Chondrocyte (in vitro differentiated cells): ENCODE data around the gene CTBS. TPM values are rescaled to one million over a fixed set of nuclear protein-coding genes. Genes with fewer than 3 reads are reported as not detected.

Experiments
- DNase-seq: peaks from one replicate; pipeline ENCODE4 v3.0.0; 2021; ENCODE audit warnings: mixed read lengths, low spot score
- H3K27ac Mint-ChIP-seq: one replicate; pipeline ENCODE4 v1.8.0; 2021; ENCODE audit warnings: mild to moderate bottlenecking, moderate library complexity, mixed read lengths; ENCODE audit not compliant: unreplicated experiment
- H3K27me3 Mint-ChIP-seq: 2 replicates; pipeline ENCODE4 v1.8.0; 2021; ENCODE audit warnings: low read depth, mixed read lengths
- H3K36me3 Mint-ChIP-seq: 2 replicates; pipeline ENCODE4 v1.8.0; 2021; ENCODE audit warnings: low read depth, mixed read lengths
- H3K4me1 Mint-ChIP-seq: 2 replicates; pipeline ENCODE4 v1.8.0; 2021; ENCODE audit warnings: low read depth, mild to moderate bottlenecking, mixed read lengths
- H3K4me3 Mint-ChIP-seq: one replicate; pipeline ENCODE4 v1.8.0; 2021; ENCODE audit warnings: mild to moderate bottlenecking, moderate library complexity, mixed read lengths; ENCODE audit not compliant: unreplicated experiment
- H3K9me3 Mint-ChIP-seq: 2 replicates; pipeline ENCODE4 v1.8.0; 2021; ENCODE audit warnings: low read depth, mixed read lengths
- CTCF ChIP-seq: fragments of 200-600 bp; sonication (generic); IDR thresholded peaks from 2 replicates; pipeline ENCODE4 v1.5.0; 2021; ENCODE audit warnings: antibody characterized with exemption, mild to moderate bottlenecking, moderate library complexity
- total RNA-seq: library from RNA; stranded (reverse); gene quantifications from 3 replicates; pipeline ENCODE4 v1.2.1, GENCODE V29; 2021

Gene CTBS
- total RNA-seq, 1 donor from 2014 or later = 20.9 TPM

DNA sequence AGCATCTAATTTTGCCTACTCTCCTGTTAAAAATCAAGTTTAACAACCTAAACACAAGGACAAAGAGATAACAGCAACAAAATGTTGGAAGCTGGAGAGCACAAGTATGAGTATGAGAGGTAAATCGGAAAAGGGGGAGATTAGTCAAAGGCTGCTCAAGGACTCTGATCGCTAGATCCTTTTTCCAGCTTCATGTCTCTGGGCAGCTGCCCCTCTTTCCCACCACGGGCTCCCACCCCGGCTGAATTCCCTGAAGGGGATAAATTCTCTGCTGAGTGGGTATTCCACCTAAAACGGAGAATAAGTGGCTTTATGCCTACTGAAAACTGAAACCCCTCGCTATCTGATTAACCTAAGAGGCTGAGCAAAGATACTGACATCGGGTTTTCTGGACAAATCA, 696 bp upstream of the CTBS start:
- peak overlapping the region; percentile 38 for H3K27ac Mint-ChIP-seq

DNA sequence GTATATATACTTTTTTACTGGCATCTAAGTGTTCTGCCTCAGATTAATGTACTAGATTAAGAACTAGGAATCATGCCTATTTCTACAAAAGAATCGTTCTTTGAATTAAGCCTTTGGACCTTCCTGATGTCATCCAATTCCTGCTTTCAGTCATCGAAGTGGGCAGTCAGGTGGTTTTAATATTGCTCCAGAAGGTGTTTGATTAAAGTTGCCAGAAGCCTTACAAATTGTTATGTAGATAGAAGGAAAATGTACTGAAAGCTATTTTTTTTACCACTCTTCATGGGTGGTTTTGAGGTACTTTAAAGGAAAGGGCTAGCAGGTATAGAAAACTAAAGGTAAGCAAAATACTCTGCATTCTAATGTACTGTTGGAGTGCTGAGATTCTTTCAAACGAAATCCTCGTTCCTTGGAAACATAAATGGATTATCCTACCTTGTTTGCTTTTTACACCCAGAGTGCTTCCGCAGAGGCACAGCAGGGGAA, 716 bp downstream of the CTBS start:
- H3K36me3 Mint-ChIP-seq = peaks cover 3% of the 10 kb centered on the region
- H3K4me3 Mint-ChIP-seq = peak overlapping the region; percentile 87
- no peaks in the 10 kb centered on the region for H3K27me3 Mint-ChIP-seq
- H3K9me3 Mint-ChIP-seq = peaks cover 2% of the 10 kb centered on the region
- peaks cover 40% of the 10 kb centered on the region for H3K4me1 Mint-ChIP-seq
- TF ChIP-seq CTCF = no peak
- peak overlapping the region; percentile 99 for H3K27ac Mint-ChIP-seq
- no peak for DNase-seq

More for the DNA sequence above, 696 bp upstream of the CTBS start:
- peaks cover 3% of the 10 kb centered on the region for H3K36me3 Mint-ChIP-seq
- H3K9me3 Mint-ChIP-seq = peaks cover 2% of the 10 kb centered on the region
- H3K27me3 Mint-ChIP-seq = no peaks in the 10 kb centered on the region
- TF ChIP-seq CTCF = no peak
- H3K4me3 Mint-ChIP-seq = peak overlapping the region; percentile 87
- DNase-seq = no peak
- H3K4me1 Mint-ChIP-seq = peaks cover 40% of the 10 kb centered on the region

DNA sequence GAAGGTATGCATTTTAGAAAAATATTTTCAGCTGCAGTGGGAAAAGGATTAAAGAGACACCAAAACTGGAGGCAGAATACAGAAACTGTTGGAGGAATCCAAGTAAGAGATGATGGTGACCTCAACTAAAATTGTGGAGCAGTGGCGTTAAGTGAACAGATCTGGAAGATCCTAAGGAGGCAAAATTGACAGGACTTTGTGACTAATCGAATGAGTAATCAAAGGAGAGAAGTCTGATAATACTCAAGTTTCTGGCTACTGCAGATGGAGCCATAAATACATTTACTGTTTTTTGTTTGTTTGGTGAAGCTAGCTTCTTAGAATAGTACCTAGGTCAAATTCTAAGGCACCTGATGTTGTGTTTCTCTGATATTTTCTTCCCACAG, 3.1 kb downstream of the CTBS start:
- Mint-ChIP-seq H3K36me3 (peaks cover 6% of the 10 kb centered on the region), H3K4me3 (no peak overlapping the region), H3K27me3 (no peaks in the 10 kb centered on the region), H3K9me3 (peaks cover 2% of the 10 kb centered on the region), H3K4me1 (peaks cover 40% of the 10 kb centered on the region), H3K27ac (no peak overlapping the region)
- no peak for DNase-seq
- TF ChIP-seq CTCF = no peak

DNA sequence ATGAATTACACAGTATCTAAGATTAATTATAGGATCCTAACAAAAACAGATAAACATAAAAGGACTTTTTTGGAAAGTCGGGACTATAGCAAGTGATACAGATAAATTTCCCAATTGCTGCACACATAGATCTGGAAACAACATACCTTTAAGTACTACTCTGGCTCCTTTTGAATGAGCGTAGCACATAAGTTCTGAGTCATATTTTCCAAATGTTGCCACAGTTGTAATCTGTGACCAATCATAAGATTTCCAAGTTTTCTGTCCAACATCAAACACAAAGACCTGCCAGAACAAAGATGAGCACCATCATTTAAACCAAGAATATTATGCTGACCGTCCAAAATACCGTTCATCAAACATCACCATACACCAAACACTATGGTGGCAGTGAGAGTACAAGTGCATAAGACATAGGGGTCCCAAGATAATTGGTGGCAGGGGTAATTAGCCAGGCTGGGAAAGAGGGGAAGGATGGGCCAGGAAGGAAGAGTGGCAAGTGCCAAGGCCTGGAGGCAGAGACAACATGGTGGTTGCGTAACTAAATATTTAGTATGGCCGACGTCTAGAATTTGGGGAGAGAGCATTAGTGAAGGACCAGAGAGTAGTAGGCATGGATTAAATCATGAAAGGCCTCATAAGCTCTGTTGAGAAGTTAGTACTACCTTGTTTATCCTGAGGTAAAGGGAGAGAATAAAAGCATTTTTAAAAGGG, 3.6 kb downstream of the CTBS start:
- Mint-ChIP-seq H3K4me1 (peaks cover 40% of the 10 kb centered on the region), H3K4me3 (no peak overlapping the region), H3K9me3 (peaks cover 2% of the 10 kb centered on the region), H3K27ac (no peak overlapping the region), H3K27me3 (no peaks in the 10 kb centered on the region), H3K36me3 (peaks cover 6% of the 10 kb centered on the region)
- no peak for TF ChIP-seq CTCF
- no peak for DNase-seq

- peaks cover 35% of the 10 kb centered on the region for H3K4me1 Mint-ChIP-seq
- TF ChIP-seq CTCF = no peak
- peaks cover 2% of the 10 kb centered on the region for H3K9me3 Mint-ChIP-seq
- DNase-seq = no peak
- H3K4me3 Mint-ChIP-seq = no peak overlapping the region
- H3K36me3 Mint-ChIP-seq = peaks cover 6% of the 10 kb centered on the region
- H3K27me3 Mint-ChIP-seq = no peaks in the 10 kb centered on the region
- H3K27ac Mint-ChIP-seq = no peak overlapping the region
These were observed 5.0 kb downstream of the CTBS start for GRCh38 chr1:84569216-84569615.
